HCT116 (cell line): ENCODE measurements around the gene GPR107. TPM values are rescaled to one million over a fixed set of nuclear protein-coding genes. Genes with fewer than 3 reads are reported as not detected.

Experiments
- ATAC-seq: fragments of 200-7000 bp; cut with Tn5 transposase; 2 replicates; pipeline ENCODE4 v1.9.1; 2020; ENCODE audit warnings: mild to moderate bottlenecking, moderate library complexity
- BruUV-seq: library from RNA; stranded (reverse); fragments of 400-500 nt; replicated peaks from 2 replicates; lab custom pipeline; 2021; lab: Mats Ljungman, UMichigan
- CTCF ChIA-PET: fragments of 300-600 bp; sonication (Branson Sonifier 250); formaldehyde crosslinking; loops from one replicate; lab custom pipeline; 2021; ENCODE audit warnings: antibody characterized with exemption; lab: Charles Lee
- POLR2A ChIA-PET: fragments of 300-600, 350-600 bp; sonication (Branson Sonifier 250); formaldehyde crosslinking; loops from one replicate; lab custom pipeline; 2021; ENCODE audit warnings: antibody characterized with exemption; lab: Charles Lee
- RAD21 ChIA-PET, 2 experiments: fragments of 300-600 bp; sonication (Branson Sonifier 250); formaldehyde crosslinking; loops; one replicate each; lab custom pipeline; 2023; ENCODE audit warnings: low total read pairs in 2 of 2; ENCODE audit not compliant: uncharacterized antibody in 2 of 2, unreplicated experiment in 2 of 2, low non-redundant PET in 1 of 2; lab: Charles Lee
- DNase-seq: peaks from one replicate; pipeline ENCODE4 v3.0.0-alpha.2; 2010; ENCODE audit warnings: low read depth, low spot score
- H2AFZ ChIP-seq: fragments of 200-600 bp; shearing (Covaris generic), sonication (generic); 2 replicates; pipeline ENCODE4 v1.6.1; 2017; ENCODE audit warnings: low read depth, mixed run types, mixed read lengths, antibody characterized with exemption, low read length; ENCODE audit not compliant: poor library complexity, severe bottlenecking
- H3K27ac ChIP-seq: 2 replicates; pipeline ENCODE4 v1.5.1; 2012; ENCODE audit warnings: low read depth, low read length
- H3K27me3 ChIP-seq: fragments of 200-600 bp; sonication (generic); 2 replicates; pipeline ENCODE4 v1.6.1; 2016; ENCODE audit warnings: mixed run types, low read length, mixed read lengths; ENCODE audit not compliant: insufficient read depth
- H3K36me3 ChIP-seq, 2 experiments: fragments of 200-500 bp in 1 of 2; fragments of 200-600 bp in 1 of 2; sonication (Bioruptor generic) in 1 of 2; sonication (generic) in 1 of 2; 2 replicates each; pipeline versions ENCODE4 v1.5.1 to v1.6.1; 2014 to 2016; ENCODE audit warnings: low read length in 2 of 2, inconsistent platforms in 1 of 2, mixed read lengths in 1 of 2, mixed run types in 1 of 2; ENCODE audit not compliant: insufficient read depth in 2 of 2, control insufficient read depth in 1 of 2
- H3K4me1 ChIP-seq, 2 experiments: fragments of 200-600 bp in 1 of 2; sonication (generic) in 1 of 2; 2 replicates each; pipeline versions ENCODE4 v1.5.1 to v1.6.1; 2012 to 2017; ENCODE audit warnings: low read length in 2 of 2, inconsistent platforms in 1 of 2, mild to moderate bottlenecking in 1 of 2, mixed read lengths in 1 of 2, mixed run types in 1 of 2, moderate library complexity in 1 of 2; ENCODE audit not compliant: insufficient read depth in 2 of 2, control insufficient read depth in 1 of 2
- H3K4me2 ChIP-seq: fragments of 200-600 bp; sonication (generic); 2 replicates; pipeline ENCODE4 v1.6.1; 2017; ENCODE audit warnings: mixed run types, low read length, mixed read lengths
- H3K4me3 ChIP-seq, 2 experiments: fragments of 200-600 bp in 1 of 2; sonication (generic) in 1 of 2; replicated peaks in 1 of 2; 2 replicates each; pipeline ENCODE4 v1.5.1; 2011 to 2016; ENCODE audit warnings: low read length in 2 of 2, control low read depth in 1 of 2, low read depth in 1 of 2, mild to moderate bottlenecking in 1 of 2, mixed read lengths in 1 of 2, mixed run types in 1 of 2
- H3K79me2 ChIP-seq: fragments of 200-600 bp; sonication (generic); 2 replicates; pipeline ENCODE4 v1.6.1; 2017; ENCODE audit warnings: mild to moderate bottlenecking, mixed run types, low read length, moderate library complexity, mixed read lengths; ENCODE audit not compliant: insufficient read depth
- H3K9ac ChIP-seq: fragments of 200-600 bp; sonication (generic); 2 replicates; pipeline ENCODE4 v1.6.1; 2016; ENCODE audit warnings: low read length, mixed read lengths
- H3K9me2 ChIP-seq: fragments of 200-600 bp; sonication (generic), shearing (Covaris generic); 2 replicates; pipeline ENCODE4 v1.6.1; 2017; ENCODE audit warnings: mixed run types, mild to moderate bottlenecking, moderate library complexity; ENCODE audit not compliant: insufficient read depth
- H3K9me3 ChIP-seq, 2 experiments: fragments of 200-500 bp in 1 of 2; fragments of 200-600 bp in 1 of 2; sonication (Bioruptor generic) in 1 of 2; sonication (generic) in 1 of 2; 2 replicates each; pipeline ENCODE4 v1.6.1; 2014 to 2017; ENCODE audit warnings: low read length in 2 of 2, mixed read lengths in 2 of 2, inconsistent platforms in 1 of 2, low read depth in 1 of 2, mild to moderate bottlenecking in 1 of 2, mixed run types in 1 of 2, moderate library complexity in 1 of 2; ENCODE audit not compliant: control insufficient read depth in 1 of 2, insufficient read depth in 1 of 2
- H4K20me1 ChIP-seq: fragments of 200-600 bp; sonication (generic), shearing (Covaris generic); 2 replicates; pipeline ENCODE4 v1.6.1; 2017; ENCODE audit warnings: mixed run types, mild to moderate bottlenecking, moderate library complexity; ENCODE audit not compliant: insufficient read depth
- JUND ChIP-seq: IDR thresholded peaks from 2 replicates; pipeline ENCODE4 v1.6.1; 2012
- SRF ChIP-seq: IDR thresholded peaks from 2 replicates; pipeline ENCODE4 v1.6.1; 2012; ENCODE audit warnings: low read depth
- intact Hi-C: fragments of 100-400 bp; cut with micrococcal nuclease; formaldehyde crosslinking; loops from 2 replicates; pipeline ENCODE4 v1.10.0; 2022
- total RNA-seq: library from RNA; stranded (reverse); gene quantifications from one replicate; pipeline ENCODE4 v1.2.1, GENCODE V29; 2021; ENCODE audit not compliant: unreplicated experiment
- TF ChIP-seq, protein P1 (sequence below): IDR thresholded peaks from 2 replicates; pipeline ENCODE4 v1.6.1; 2012

The GPR107 gene
- total RNA-seq, 1 experiment from 2014 or later, result 32.5 TPM

DNA sequence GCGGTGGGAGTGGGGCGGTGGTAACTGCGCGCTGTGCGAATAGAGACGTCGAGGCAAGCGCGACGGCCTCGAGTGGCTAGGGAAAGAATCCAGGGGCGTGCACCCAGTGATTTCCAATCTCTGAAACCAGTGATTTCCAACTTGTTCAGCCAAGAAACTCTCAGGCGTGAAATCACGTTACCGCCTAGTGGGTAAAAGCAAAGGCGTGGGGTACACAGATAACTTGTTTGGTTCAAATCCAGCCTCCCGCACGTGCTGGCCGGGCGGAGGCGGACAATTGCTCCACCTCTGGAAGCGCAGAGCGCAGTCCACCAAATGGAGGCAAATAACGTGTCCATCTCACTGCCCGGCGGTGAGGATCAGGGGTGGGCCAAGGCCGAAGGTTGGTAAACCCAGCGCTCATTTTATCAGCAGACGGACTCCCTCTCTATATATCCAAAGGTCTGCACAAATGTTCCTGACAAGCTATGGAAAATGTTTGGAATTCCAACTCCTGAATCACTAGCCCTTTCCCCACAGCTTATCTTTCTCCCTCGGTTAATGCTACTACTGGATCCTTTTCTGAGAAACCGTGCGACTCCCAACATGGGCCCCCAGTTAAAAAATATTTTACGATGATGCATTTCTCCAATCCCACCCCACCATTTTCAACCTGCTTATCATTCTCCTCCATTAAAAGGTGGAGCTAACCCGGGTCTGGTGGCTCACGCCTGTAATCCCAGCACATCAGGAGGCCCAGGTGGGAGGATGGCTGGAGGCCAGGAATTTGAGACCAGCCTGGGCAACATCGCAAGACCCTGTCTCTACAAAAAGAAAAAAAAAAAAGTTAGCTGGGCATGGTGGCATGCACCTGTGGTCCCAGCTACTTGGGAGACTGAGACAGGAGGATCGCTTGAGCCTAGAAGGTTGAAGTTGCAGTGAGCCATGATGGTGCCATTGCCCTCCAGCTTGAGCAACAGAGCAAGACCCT lies 9.8 kb upstream of the GPR107 start:
- TF ChIP-seq SRF, result no peak
- TF ChIP-seq, all 23 proteins: peak for 0
- ChIA-PET POLR2A (interaction anchor here (2.0 kb wide), 1 partner anchor 9 kb away, joined by 5 read pairs; the partner anchor contains the start of gene GPR107), RAD21 (no interaction called here), CTCF (no interaction called here)
- no peaks in the 10 kb centered on the region for H3K27me3 ChIP-seq
- H2AFZ ChIP-seq, result peak overlapping the region; percentile 33
- H3K36me3 ChIP-seq, result no peaks in the 10 kb centered on the region
- H3K4me1 ChIP-seq, result peaks cover 0 to 16% of the 10 kb centered on the region in 2 experiments; a peak in 3 of 4 replicates
- no TSS peak for BruUV-seq
- no peak overlapping the region for H3K27ac ChIP-seq
- ATAC-seq (no peak), DNase-seq (no peak)
- peak overlapping the region; percentile 41 for H3K9ac ChIP-seq
- peaks cover 21% of the 10 kb centered on the region for H3K79me2 ChIP-seq
- peak overlapping the region; percentile 83 for H3K4me2 ChIP-seq
- no peaks in the 10 kb centered on the region for H4K20me1 ChIP-seq
- H3K9me2 ChIP-seq, result no peaks in the 10 kb centered on the region
- intact Hi-C loops, result no loop called here
- peak overlapping the region; percentile 79 to 86 for H3K4me3 ChIP-seq
- H3K9me3 ChIP-seq, result no peaks in the 10 kb centered on the region

DNA sequence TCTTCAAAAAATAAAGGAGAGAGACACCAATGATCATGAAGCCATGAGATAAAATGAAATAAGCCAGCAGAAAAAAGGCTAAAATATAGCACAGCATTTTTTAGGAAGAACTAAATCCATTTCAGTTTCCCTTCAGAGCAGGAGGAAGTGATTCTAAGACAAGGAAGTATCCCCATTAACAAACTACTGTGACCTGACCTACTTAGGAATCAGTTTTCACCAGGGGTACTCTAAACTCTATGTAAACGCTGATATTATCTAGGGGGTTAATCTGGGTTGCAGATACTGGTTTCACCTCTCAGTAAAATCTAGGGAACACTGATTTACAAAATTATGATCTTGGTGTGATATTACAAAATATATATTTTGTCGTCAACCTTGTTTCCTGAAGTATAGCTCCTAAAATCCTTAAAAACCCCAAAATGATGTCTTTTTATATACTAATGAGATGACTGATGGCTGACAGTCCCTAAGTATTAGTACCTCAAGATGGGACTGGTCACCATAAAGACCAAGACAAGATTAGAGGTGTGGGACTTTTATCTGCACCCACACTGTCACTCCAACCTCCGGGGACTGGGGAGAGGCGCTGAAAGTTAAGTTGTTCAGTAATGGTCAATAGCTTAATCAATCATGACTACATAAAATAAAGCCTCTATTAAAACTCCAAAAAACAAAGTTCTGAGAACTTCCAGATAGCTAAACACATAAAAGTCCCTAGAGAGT lies 7.8 kb upstream of the GPR107 start:
- H3K4me1 ChIP-seq, result peaks cover 0 to 11% of the 10 kb centered on the region in 2 experiments; a peak in 3 of 4 replicates
- intact Hi-C loops, result no loop called here
- CTCF ChIA-PET, result interaction anchor here (0.7 kb wide), 1 partner anchor 10 kb away, joined by 3 read pairs; no protein-coding TSS in a partner anchor
- H3K36me3 ChIP-seq, result no peaks in the 10 kb centered on the region
- POLR2A ChIA-PET, result interaction anchor here (2.0 kb wide), 1 partner anchor 8 kb away, joined by 5 read pairs; the partner anchor contains the start of gene GPR107
- no peaks in the 10 kb centered on the region for H4K20me1 ChIP-seq
- DNase-seq, result no peak
- no peak overlapping the region for H3K4me2 ChIP-seq
- H2AFZ ChIP-seq, result no peak overlapping the region
- peaks cover 6% of the 10 kb centered on the region for H3K79me2 ChIP-seq
- H3K9me3 ChIP-seq, result no peaks in the 10 kb centered on the region
- H3K9ac ChIP-seq, result no peak overlapping the region
- no peak overlapping the region for H3K4me3 ChIP-seq
- no peak overlapping the region for H3K27ac ChIP-seq
- ATAC-seq, result no peak
- no TSS peak for BruUV-seq
- TF ChIP-seq, protein P1, sequence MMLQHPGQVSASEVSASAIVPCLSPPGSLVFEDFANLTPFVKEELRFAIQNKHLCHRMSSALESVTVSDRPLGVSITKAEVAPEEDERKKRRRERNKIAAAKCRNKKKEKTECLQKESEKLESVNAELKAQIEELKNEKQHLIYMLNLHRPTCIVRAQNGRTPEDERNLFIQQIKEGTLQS, result no peak
- TF ChIP-seq JUND (no peak), SRF (no peak)
- no peaks in the 10 kb centered on the region for H3K27me3 ChIP-seq
- RAD21 ChIA-PET, result no interaction called here
- H3K9me2 ChIP-seq, result no peaks in the 10 kb centered on the region
